NCI-H510A treated with DMSO at 0.1 percent for 48 hours (cell line): ENCODE data around the gene LURAP1L.

Source experiments
- DNase-seq: peaks from one replicate; lab custom pipeline; 2025; lab: John Stamatoyannopoulos, UW

The LURAP1L gene

DNA sequence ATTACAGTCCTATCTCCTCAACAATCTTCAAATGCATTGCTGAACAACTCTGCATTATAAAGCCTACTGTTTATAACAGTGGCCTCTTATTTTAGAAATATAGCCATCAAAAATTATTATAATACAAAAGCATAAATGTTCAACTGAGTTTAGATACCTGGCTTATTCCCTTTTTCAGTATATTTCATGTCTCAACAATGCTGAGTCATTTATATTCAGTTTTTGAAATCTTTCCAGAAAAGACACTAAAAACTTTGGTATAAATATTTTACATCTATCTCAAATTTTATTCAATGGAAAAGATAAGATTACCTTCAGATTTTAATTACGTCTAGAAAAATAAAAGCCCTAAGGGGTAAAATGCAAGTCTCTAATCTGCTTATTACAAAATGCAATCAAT, 37.9 kb downstream of the LURAP1L start:
- no peak for DNase-seq

DNA sequence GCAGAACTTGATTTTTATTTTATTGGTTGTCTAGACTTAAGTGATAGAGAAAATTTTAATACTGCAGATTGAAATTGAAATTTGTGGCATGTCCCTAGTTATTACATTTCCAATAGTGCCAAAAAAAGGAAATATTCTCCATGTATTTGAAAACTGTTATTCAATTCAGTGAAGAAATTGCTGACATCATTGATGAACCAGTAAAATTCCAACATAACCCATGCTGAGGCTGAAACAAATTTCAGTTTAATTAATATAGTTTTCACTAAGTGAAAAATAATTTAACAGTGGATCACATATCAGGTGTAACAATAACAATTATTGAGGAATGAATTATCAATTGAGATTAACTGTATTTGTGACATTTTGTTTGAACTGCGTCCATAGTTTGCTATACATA, 38.7 kb downstream of the LURAP1L start:
- no peak for DNase-seq

DNA sequence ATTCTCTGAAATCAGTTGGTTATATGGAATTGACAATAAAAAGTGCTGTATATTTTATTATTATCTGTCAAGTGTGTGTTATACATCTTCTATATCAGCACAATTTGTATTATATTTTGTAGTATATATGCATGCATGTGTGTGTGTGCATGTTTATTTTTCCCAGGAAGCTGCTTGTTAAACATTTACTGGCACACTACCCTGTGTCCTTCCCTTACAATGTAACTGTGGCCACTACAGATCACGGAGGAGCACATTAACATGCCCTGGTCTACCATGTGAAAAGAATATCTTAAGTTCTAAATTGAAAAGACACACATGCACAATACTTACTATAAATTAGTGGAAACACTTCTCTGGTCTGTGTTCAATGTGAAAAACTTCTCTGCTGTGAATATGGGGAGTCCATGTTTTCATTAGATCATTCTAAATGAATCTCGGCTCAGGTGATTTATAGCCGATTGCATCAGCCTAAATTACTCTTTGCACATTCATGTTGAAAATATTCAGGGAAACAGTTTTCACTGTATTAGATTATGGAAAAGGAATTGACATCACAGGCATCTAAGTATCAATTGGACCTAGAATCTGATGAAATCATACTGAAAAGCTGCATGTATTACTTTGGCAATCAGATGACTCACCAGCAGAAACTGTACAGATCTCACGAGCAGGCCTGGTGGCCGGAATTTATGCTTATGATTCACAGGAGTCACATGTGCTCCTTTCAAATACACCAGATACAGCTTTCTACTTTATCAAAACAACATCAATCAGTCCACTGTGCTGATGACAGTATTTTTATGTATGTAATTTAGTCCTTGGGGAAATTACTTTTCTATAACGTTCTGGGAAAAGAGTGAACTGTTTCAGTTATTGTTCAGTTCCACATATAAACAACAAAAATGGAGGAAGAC, 39.4 kb downstream of the LURAP1L start:
- peak; percentile 88 for DNase-seq

DNA sequence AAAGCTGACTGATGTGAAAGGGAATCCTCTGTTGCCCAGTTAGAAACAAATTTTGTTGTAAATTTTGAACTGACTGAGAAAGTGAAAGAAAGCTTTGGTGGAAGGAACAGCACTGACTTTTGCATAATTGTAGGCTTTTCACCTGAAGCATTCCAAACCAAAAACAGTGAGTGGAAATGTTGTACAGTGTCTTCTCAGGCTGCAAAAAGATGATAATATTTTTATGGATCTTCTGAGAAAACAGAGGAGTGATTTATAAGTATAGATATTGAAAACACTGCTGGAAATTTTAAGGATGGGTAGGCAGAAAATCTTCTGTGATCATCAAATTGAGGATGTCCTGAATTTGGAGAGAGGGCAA, 40.0 kb downstream of the LURAP1L start:
- peak; percentile 69 for DNase-seq

DNA sequence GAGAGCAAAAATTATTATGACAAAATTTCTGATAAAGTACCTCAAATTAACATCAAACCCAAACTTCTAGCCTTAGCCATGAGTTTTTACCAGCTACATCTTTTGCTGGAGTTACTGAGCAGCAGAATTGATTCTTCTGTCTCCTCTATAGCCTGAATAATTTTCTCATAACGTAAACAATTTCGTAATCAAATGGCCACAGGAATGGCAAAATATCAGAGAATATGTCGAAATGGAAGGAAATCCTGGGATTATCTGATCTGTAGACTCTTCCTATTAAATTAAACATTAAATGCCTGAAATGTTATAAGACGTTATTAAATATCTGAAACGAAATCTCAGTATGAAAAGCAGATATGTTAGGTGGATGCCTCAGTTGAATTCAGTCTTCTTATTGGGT, 41.1 kb downstream of the LURAP1L start:
- no peak for DNase-seq

DNA sequence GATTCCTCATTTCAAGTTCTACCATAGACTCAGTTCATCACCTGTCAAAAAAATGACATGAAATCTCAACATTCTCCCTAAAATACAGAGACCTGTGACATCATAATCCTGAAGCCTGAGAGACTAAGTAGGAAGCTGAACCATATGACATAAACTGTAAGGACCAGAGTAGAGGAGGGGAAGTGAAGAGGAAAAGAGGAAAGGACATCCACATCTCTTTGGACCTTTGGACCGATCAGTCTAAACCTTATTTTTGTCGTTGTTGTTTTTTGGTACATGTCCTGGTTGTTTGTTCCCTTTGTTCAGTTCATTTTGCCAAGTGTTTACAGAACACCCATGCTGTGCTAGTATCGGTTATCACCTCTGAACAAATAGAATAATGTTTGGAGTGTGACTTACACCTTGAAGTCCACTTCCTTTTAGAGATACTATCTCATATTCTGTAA, 41.9 kb downstream of the LURAP1L start:
- peak; percentile 74 for DNase-seq

DNA sequence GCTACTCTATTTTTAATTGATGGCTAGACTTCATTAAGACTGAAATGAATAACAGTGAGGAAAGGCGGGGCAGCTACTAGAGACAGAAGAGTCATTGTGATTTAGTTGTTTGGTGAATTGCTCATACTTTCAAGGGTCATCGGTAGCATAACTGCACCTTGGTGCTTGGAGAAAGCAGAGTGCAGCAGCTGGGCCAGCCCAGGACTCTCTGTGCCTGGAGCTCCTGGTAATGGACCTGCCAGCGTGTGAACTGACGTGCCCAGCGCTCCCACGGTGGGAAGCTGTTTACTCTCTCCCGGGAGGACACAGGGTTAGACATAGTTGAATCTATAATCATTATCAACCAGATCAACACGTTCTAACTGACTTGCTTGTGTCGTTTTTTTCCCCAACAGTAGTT, 42.9 kb downstream of the LURAP1L start:
- DNase-seq = peak; percentile 63

DNA sequence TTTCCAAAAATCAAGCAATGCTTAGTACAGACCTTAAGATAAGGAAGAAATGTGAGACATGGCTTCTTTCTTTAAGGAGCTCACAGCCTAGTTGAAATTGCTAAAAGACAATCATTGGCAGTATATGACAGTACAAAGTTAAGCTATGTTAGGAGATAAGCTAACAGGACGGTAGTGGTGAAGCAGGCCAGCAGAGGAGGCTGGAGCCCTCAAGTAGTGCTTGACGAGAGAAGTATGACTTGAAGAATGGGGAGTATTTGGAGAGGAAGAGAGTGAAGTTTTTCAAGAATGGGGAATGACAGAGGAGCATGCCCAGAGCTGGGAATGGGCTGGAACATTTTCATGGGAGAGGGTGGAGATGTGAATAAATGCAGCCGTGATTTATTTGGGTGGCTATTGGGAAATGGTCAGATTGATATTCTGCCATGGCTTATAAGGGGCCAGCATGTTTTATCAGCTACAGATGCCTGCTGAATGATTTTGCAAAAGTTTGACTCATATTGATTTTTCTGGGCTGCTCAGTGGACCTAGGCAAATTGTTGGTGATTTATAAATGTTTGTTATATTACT, 43.7 kb downstream of the LURAP1L start:
- DNase-seq = no peak

DNA sequence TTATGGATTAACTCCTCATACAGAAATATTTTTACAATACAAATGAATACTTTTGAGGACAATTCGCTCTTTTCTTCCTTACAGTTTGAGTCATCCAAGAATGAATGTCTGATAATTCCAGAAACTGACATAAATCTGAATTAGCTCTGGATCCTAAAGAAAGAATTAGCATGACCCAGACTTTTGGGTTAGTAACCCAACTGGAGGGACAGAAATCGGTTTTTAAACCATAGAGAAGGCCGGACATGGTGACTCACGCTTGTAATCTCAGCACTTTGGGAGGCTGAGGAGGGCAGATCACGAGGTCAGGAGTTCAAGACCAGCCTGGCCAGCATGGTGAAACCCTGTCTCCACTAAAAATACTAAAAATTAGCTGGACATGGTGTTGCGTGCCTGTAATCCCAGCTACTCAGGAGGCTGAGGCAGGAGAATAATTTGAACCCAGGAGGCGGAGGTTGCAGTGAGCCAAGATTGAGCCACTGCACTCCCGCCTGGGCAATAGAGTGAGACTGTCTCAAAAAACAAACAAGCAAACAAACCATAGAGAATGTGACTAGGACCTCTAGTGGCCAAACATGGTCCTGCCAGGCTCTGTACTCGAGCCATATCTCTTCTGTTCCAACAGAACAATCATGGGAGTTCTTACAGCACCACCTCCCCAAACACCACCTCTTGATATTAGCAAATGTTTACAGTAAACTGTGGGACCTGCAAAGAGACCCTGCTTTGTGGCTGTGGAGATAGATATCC, 44.8 kb downstream of the LURAP1L start:
- DNase-seq = no peak

DNA sequence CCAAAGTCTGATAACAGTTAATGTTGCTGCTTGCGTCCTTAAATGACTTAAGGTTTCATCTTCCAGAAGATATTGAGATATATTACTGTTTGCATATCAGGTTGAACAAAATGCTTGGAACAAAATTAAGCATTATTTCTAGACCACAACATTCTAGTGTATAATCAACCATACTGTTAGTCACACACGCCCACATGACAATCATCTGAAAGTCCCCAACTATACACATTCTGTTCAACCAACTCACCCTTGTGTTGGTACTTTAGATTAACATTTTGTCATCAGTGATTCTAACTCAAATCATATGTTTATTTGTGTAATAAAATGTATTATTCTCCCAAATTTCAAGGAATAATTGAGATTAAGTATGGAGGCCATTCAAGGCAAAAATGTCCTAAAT, 47.3 kb downstream of the LURAP1L start:
- DNase-seq = no peak

DNA sequence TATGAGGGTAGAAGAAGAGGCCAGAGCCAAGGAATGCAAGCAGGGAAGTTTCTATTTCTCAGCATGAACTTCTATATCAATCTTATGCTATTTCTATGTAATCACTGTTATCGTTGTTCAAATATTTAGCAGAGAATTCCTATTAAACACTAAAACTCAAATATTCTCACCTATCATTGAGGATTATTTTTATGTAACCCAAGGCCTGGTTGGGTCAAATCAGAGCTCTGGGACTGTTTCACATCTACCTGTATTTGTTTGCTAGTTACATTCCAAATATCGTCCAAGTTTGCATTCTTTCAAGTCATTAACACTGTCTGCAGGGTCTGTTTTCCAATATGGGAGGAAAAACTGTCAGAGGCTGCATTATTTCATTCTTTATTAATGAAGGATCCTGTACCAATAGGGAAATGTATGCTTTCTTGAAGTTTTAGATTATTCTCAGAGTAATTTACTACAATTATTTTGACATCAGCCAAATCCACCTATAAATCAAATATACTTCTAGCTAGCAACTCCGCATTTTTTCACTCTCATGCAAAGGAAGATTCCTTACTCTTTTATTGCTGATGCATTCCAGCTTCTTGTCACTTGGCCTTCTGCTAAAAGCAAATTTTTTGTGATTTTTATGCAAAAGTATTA, 52.2 kb downstream of the LURAP1L start:
- DNase-seq = no peak

DNA sequence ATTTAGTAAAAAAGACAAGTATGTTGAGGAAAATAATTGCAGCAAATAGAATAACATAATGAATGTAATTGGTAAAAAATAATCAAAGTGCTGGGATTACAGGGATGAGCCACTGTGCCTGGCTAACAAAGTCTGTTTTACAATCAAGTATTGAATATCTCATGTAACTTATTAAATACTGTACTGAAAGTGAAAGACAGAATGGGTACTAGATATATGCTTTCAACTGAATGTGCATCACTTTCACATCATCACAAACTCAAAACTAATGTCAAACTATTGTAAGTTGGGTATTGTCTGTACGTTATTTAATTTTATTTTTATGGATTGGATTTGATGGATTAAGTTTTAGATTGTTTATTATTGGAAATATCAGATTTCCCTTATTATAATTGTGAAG, 58.9 kb downstream of the LURAP1L start:
- no peak for DNase-seq

DNA sequence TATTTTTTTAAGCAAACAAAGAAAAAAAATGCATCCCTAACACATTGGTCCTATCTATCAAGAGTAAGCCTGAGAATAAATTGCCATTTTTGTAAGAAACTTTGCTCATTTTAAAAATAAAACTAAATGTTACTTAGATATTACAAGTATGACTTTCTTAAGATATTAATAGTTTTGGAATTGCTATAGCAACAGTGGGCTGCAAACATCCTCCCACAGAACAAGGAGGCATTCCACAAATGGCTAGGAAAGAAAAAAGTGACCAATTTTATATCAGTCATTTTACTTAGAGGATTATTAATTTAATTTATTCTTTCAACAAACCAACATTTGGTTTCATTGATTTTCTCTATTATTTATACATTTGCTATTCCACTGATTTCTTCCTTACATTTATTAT, 63.7 kb downstream of the LURAP1L start:
- DNase-seq = no peak

DNA sequence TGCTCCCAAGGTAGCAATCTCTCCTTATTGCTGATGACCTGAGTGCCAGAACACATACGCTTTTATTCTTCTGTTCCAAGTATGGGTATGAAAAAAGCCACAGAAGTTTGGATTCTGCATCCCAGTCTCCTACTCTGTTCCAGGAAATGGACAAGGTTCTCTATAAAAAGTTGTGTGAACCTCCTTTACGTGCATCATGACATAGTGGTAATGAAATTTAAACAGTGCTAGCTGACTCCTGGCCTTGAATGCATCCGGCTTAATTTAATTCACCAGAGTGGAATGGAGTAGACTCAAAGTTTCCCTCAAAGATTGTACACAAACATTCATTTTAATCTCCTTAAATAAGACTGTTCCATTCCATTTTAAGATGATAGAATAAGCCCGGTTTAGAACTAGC, 68.9 kb downstream of the LURAP1L start:
- DNase-seq = no peak

DNA sequence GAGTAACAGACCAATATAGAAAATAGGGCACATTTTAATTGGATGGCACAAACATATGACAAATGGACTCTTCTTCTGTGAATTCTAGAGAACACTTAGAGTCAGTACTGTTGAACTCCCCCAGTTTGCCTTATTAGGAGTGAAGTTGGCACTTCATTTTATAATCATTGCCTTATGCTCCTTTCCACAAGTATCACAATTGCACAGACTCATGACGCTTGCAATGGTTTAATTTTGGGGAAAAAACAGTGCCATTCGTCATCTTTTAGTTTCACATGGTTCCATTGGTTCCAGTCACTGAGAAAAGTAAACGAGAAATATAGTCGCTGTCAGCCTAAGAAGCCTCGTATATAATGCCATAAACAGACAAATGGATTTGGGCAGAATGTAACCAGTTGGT, 71.2 kb downstream of the LURAP1L start:
- DNase-seq = no peak

DNA sequence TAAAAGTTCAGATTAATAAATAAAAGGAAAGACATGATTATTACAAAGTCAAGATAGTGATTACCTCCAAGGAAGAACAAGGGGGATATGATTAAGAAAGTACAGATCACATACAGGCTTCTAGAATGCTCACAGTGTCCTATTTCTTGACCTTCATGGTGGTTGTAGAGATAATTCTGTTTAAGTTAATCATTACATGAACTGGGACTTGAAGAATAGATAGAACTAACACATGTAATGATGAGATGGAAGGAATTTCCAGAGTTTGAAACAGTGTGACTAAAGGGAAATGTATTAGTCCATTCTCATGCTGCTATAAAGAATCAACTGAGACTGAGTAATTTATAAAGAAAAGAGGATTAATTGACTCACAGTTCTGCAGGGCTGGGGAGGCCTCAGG, 72.7 kb downstream of the LURAP1L start:
- no peak for DNase-seq

DNA sequence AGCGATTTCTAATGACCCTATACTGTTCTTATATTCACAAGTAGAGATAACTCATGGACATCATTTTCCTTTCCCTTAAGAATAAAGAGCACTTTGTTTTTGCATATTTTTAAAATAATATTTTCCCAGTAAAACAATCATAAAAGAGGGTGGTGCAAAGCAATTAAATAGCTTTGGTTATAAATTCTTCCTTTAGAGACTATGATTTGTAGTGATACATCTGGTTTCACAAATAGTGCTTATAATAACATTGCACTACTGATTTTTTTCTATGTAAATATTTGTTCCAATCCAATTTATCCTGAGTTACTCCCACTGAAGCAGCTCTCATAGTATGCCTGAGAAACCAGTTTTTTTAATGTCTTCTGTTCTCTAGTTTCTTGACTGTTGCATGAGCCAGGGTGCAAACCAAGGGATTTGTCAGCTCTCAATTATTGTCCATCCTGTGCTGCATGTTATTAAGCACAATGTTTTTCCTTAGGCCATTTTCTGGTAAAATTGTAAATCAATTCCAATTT, 74.7 kb downstream of the LURAP1L start:
- no peak for DNase-seq

DNA sequence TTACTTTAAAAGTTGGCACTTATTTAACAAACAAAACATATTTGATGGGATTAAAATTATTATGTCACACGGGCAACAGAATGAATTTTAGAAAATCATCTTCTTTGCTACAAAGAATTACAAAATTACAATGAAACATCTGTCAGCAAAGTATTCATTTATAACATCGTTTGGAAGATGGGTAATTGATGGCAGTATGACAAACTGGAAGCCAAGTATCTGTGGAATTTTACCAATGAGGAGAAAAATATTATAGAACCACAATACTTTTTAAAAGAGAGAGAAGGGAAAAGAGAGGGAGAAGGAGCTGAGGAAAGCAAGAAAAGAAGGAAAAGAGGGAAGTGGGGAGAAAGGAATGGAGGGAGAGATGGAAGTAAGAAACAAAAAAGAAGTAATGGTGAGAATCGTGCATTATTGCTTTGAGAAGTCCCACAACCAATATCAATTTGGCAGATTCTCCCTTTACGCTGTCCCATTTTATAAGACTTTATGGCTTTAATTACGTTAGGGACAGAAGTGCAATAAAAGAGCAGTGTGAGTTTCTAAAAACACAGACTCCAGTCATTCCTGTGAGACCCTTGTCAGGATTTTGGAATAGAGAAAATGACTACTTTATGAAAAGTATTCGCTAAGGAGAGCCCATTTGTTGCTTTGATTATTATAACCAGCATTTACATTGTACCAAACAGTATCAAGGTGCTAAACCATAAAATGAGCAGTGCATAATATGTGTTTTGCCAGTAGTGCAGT, 76.7 kb downstream of the LURAP1L start:
- no peak for DNase-seq

DNA sequence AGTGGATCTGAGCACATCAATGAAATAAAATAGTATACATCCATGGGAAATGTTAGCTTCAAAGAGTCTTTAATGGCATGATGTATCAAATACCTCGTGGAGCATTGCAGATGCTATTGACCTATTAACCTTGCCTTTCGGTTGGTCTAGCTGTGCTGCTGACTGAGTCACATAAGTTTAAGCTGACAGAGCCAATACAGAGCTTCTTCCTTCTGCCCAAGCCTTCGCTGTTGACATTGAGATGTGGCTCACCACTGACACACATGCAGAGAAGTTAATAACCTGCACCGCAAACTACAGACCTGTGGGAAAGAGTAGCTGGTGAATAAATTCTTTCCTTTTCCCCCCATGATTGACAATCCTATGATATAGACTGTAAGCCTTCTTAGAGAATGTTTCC, 78.2 kb downstream of the LURAP1L start:
- no peak for DNase-seq

DNA sequence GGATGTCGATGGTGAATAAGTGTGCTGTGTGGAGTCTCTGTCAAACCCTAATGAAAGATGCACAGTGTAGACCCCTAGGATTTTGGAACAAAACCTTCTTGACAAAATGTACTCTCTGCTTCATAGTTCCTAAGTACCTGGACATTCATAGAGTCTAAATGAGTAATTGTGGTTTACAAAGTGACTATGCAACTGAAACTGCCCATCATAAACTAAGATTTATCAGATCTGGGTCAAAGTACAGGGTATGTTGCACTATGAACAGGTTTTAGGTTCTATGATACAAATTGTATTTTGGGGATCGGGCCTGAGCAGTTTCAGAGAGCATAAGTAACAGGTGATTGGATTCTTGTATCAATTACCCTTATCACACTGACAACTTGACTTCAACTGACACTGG, 79.4 kb downstream of the LURAP1L start:
- no peak for DNase-seq

DNA sequence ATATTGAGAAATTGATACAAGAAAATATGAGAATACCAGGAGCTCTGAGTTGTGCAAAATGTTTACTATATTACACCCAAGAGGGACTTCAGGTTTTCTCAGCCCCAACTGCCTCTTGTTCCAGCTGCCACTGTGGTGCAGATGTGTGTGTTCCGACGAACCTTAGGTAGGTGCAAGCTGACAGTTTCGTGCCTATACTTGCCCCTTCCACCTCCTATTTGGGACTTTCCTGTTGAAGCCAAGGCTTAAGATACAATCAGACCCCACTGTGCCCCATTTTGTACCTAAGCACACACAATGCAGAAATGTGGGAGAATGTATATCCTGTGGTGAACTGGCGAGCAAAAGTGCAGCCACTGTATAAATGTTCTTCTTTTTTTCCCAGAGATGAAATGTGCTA, 80.2 kb downstream of the LURAP1L start:
- DNase-seq = no peak

DNA sequence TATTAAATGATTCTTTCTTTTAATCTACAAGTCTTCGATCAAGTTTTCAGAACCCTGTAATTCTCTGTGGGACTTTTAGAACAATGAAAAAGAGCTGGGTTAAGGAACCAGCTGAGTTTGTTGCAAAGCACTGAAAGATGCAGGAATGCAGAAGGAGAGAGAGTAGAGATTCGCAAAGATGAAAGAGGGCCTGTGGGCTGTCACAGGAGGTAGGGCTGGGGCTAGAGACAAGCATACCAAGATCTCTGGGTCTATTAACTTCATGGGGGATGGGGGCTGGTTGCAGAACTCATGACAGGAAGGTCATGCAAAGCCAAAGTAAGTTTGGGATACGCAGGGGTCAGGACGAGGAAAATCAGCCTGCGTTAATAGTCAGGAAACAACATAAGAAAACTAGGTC, 81.8 kb downstream of the LURAP1L start:
- DNase-seq = no peak
